ENCODE data around the gene PALMD.

- TF ChIP-seq CTCF (IDR thresholded peaks at IDR 0.05), result no peak
- TF ChIP-seq POLR2A (IDR thresholded peaks at IDR 0.05), result no peak
Observed at GRCh38 chr1:99641558-99641957, 4.4 kb upstream of the PALMD start.
